Activated CD4-positive, alpha-beta T cell treated with anti-CD3 and anti-CD28 coated beads for 48 hours (primary cell): ENCODE results near the gene TM4SF1.
"Not testable (repeated sequence)": the region's sequence is repeated elsewhere in the genome, so short reads cannot be mapped to it uniquely, and the experiment has no call there.

ENCODE experiments used
- DNase-seq: peaks from one replicate; pipeline ENCODE4 v3.0.0-alpha.2; 2020

TM4SF1 gene

GRCh38 chr3:149339931-149340309, 37.5 kb downstream of the TM4SF1 start:
- no peak for DNase-seq

- DNase-seq, result not testable (repeated sequence)
Observed at GRCh38 chr3:149337486-149337885, 40.0 kb downstream of the TM4SF1 start.

- no peak for DNase-seq
Observed at GRCh38 chr3:149336925-149337324, 40.5 kb downstream of the TM4SF1 start.

GRCh38 chr3:149333176-149333859, 44.1 kb downstream of the TM4SF1 start, which contains the start of gene TM4SF18:
Gene TM4SF18, minus strand, starts transcription at chr3:149333636. Its CDS starts 254 bp downstream, at chr3:149333382.
- DNase-seq, result no peak

GRCh38 chr3:149332771-149333170, 44.7 kb downstream of the TM4SF1 start:
- DNase-seq, result no peak

- DNase-seq, result no peak
Observed at GRCh38 chr3:149332227-149332765, 45.2 kb downstream of the TM4SF1 start.

- DNase-seq, result no peak
Observed at GRCh38 chr3:149331396-149331795, 46.1 kb downstream of the TM4SF1 start.

- no peak for DNase-seq
Observed at GRCh38 chr3:149330609-149331331, 46.7 kb downstream of the TM4SF1 start.

- DNase-seq, result no peak
Observed at GRCh38 chr3:149327156-149327555, 50.3 kb downstream of the TM4SF1 start.

- DNase-seq, result no peak
Observed at GRCh38 chr3:149325581-149325980, 51.9 kb downstream of the TM4SF1 start.

GRCh38 chr3:149324332-149324731, 53.1 kb downstream of the TM4SF1 start:
- DNase-seq, result no peak

GRCh38 chr3:149321640-149322039, 55.8 kb downstream of the TM4SF1 start:
- DNase-seq, result no peak

- no peak for DNase-seq
Observed at GRCh38 chr3:149321136-149321535, 56.3 kb downstream of the TM4SF1 start.

- DNase-seq, result no peak
Observed at GRCh38 chr3:149319750-149320149, 57.7 kb downstream of the TM4SF1 start.
